ENCODE results near the gene ZMYM1.

The ZMYM1 gene

DNA sequence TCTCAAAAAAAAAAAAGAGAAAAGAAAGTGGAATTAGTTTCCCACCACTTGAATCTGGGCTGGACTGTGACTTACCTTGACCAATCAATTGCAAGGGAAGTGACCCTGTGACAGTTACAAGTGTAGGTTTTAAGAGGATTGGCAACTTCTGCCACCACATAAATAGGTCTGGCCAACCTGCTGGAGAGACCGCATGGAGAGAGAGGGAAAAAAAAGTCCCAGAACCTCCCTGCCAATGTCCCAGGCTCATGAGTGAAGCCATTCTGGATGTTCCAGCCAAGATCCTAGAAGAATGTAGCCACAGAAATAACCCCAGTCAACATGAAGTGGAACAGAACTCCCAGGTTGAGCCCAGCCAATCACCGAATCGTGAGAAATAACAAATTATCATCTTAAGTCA lies 35.7 kb upstream of the ZMYM1 start:
- no peak overlapping the region for H3K4me2 ChIP-seq (ENCODE audit: low read depth, low read length, poor library complexity, severe bottlenecking)
- H3K27ac ChIP-seq (ENCODE audit: low read depth, low read length) = no peak overlapping the region
- H3K36me3 ChIP-seq (ENCODE audit: low read length) = no peaks in the 10 kb centered on the region
- H3K9me2 ChIP-seq (replicated peaks; ENCODE audit: insufficient read depth, low read length) = no peaks in the 10 kb centered on the region
- H3K27me3 ChIP-seq (ENCODE audit: low read length) = no peaks in the 10 kb centered on the region
- H3K4me3 ChIP-seq (ENCODE audit: insufficient read depth, low read length, poor library complexity, severe bottlenecking) = no peak overlapping the region
- no peak overlapping the region for H2AFZ ChIP-seq (ENCODE audit: low read depth, low read length, severe bottlenecking)
- H3K79me2 ChIP-seq (ENCODE audit: insufficient read depth, low read length) = no peaks in the 10 kb centered on the region
- TF ChIP-seq, protein P1, sequence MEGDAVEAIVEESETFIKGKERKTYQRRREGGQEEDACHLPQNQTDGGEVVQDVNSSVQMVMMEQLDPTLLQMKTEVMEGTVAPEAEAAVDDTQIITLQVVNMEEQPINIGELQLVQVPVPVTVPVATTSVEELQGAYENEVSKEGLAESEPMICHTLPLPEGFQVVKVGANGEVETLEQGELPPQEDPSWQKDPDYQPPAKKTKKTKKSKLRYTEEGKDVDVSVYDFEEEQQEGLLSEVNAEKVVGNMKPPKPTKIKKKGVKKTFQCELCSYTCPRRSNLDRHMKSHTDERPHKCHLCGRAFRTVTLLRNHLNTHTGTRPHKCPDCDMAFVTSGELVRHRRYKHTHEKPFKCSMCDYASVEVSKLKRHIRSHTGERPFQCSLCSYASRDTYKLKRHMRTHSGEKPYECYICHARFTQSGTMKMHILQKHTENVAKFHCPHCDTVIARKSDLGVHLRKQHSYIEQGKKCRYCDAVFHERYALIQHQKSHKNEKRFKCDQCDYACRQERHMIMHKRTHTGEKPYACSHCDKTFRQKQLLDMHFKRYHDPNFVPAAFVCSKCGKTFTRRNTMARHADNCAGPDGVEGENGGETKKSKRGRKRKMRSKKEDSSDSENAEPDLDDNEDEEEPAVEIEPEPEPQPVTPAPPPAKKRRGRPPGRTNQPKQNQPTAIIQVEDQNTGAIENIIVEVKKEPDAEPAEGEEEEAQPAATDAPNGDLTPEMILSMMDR (IDR thresholded peaks at IDR 0.05; ENCODE audit: insufficient read depth, low read length, poor library complexity, severe bottlenecking) = no peak
- TF ChIP-seq EZH2phosphoT487 (conservative IDR thresholded peaks at IDR 0.05; ENCODE audit: low read length) = no peak
- H3F3A ChIP-seq (ENCODE audit: insufficient read depth) = no peaks in the 10 kb centered on the region
- H4K20me1 ChIP-seq (ENCODE audit: low read depth, low read length) = no peaks in the 10 kb centered on the region
- no peaks in the 10 kb centered on the region for H3K9me3 ChIP-seq (ENCODE audit: insufficient read depth, low read length)
- H3K9ac ChIP-seq (ENCODE audit: low read length) = no peak overlapping the region

DNA sequence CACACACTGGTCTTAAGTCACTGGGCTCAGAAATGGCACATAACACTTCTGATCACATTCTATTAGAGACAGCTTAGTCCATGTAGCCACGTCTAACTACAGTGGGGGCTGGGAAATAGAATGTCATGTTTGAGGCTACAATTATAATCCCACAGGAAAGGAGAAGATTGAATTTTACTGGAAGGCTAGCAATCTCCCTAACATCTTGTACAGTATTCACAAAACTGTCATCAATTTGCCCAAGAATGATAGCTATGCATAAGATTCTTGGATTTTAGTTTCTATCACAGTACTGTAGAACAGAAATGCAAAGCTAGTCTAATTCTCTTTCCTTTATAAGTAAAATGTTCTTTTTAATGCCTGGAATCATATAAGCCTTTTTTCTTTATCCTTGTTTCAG lies 34.8 kb upstream of the ZMYM1 start:
- no peak overlapping the region for H3K27ac ChIP-seq (ENCODE audit: low read depth, low read length)
- no peak overlapping the region for H3K4me2 ChIP-seq (ENCODE audit: low read depth, low read length, poor library complexity, severe bottlenecking)
- H3K9me3 ChIP-seq (ENCODE audit: insufficient read depth, low read length) = no peaks in the 10 kb centered on the region
- H3K4me3 ChIP-seq (ENCODE audit: insufficient read depth, low read length, poor library complexity, severe bottlenecking) = no peak overlapping the region
- no peaks in the 10 kb centered on the region for H3K36me3 ChIP-seq (ENCODE audit: low read length)
- no peaks in the 10 kb centered on the region for H3K9me2 ChIP-seq (replicated peaks; ENCODE audit: insufficient read depth, low read length)
- no peaks in the 10 kb centered on the region for H3F3A ChIP-seq (ENCODE audit: insufficient read depth)
- TF ChIP-seq, protein P1 (IDR thresholded peaks at IDR 0.05; ENCODE audit: insufficient read depth, low read length, poor library complexity, severe bottlenecking) = no peak
- no peak for TF ChIP-seq EZH2phosphoT487 (conservative IDR thresholded peaks at IDR 0.05; ENCODE audit: low read length)
- no peak overlapping the region for H2AFZ ChIP-seq (ENCODE audit: low read depth, low read length, severe bottlenecking)
- no peaks in the 10 kb centered on the region for H4K20me1 ChIP-seq (ENCODE audit: low read depth, low read length)
- H3K27me3 ChIP-seq (ENCODE audit: low read length) = no peaks in the 10 kb centered on the region
- H3K79me2 ChIP-seq (ENCODE audit: insufficient read depth, low read length) = no peaks in the 10 kb centered on the region
- H3K9ac ChIP-seq (ENCODE audit: low read length) = no peak overlapping the region

DNA sequence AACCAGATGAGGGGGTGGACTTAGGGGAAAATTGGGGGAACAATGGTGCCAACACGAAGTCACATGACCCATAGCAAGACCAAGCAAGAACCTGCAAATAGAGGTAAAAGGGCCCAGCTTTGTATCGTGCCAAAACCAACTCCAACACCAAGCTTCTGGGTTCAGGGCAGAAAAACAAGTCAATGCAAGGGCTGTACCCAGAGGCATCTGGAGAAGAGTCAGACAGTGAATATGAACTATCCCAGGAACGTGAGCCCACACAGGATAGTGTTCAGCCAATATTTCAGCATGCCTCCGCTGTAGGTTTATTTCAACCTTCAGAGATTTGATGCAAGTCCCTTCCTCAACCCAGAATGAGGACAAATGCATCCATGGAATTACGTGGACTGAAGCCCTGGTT lies 32.5 kb upstream of the ZMYM1 start:
- Histone ChIP-seq H3K79me2 (ENCODE audit: insufficient read depth, low read length) (no peaks in the 10 kb centered on the region), H3K4me2 (ENCODE audit: low read depth, low read length, poor library complexity, severe bottlenecking) (no peak overlapping the region), H4K20me1 (ENCODE audit: low read depth, low read length) (no peaks in the 10 kb centered on the region), H2AFZ (ENCODE audit: low read depth, low read length, severe bottlenecking) (no peak overlapping the region), H3K9me3 (ENCODE audit: insufficient read depth, low read length) (no peaks in the 10 kb centered on the region), H3K9me2 (replicated peaks; ENCODE audit: insufficient read depth, low read length) (no peaks in the 10 kb centered on the region), H3F3A (ENCODE audit: insufficient read depth) (no peaks in the 10 kb centered on the region), H3K36me3 (ENCODE audit: low read length) (no peaks in the 10 kb centered on the region), H3K27me3 (ENCODE audit: low read length) (no peaks in the 10 kb centered on the region), H3K9ac (ENCODE audit: low read length) (no peak overlapping the region), H3K27ac (ENCODE audit: low read depth, low read length) (no peak overlapping the region), H3K4me3 (ENCODE audit: insufficient read depth, low read length, poor library complexity, severe bottlenecking) (no peak overlapping the region)
- TF ChIP-seq, protein P1 (IDR thresholded peaks at IDR 0.05; ENCODE audit: insufficient read depth, low read length, poor library complexity, severe bottlenecking) = no peak
- TF ChIP-seq EZH2phosphoT487 (conservative IDR thresholded peaks at IDR 0.05; ENCODE audit: low read length) = no peak

Measured in SU-DHL-6 (cell line).